Natural killer cell (primary cell): Measurements from ENCODE around the gene DNAJC24. TPM values are rescaled to one million over a fixed set of nuclear protein-coding genes. Genes with fewer than 3 reads are reported as not detected.

Experiments
- ATAC-seq, 3 donors: fragments of 150-1000 bp in 2 of 3; fragments of 200-7000 bp in 1 of 3; cut with Tn5 transposase; 1 replicate in 1 of 3; 2 replicates in 2 of 3; pipeline ENCODE4 v1.10.0; 2021; ENCODE audit warnings: mild to moderate bottlenecking in 2 of 3, moderate library complexity in 2 of 3
- DNase-seq, 2 donors: peaks; one replicate each; pipeline versions ENCODE4 v3.0.0 to v3.0.0-alpha.2; 2013 to 2021; ENCODE audit warnings: mixed read lengths in 1 of 2
- H3K27ac ChIP-seq: one replicate; pipeline ENCODE4 v1.5.1; 2013; ENCODE audit warnings: mild to moderate bottlenecking, low read length
- H3K27me3 ChIP-seq: one replicate; pipeline ENCODE4 v1.6.1; 2013; ENCODE audit warnings: low read length; ENCODE audit not compliant: control insufficient read depth, insufficient read depth
- H3K36me3 ChIP-seq: one replicate; pipeline ENCODE4 v1.6.1; 2013; ENCODE audit warnings: low read length; ENCODE audit not compliant: control insufficient read depth, insufficient read depth
- H3K4me1 ChIP-seq: one replicate; pipeline ENCODE4 v1.6.1; 2013; ENCODE audit warnings: low read length; ENCODE audit not compliant: control insufficient read depth, insufficient read depth
- H3K4me3 ChIP-seq: one replicate; pipeline ENCODE4 v1.5.1; 2013; ENCODE audit warnings: low read length
- H3K9me3 ChIP-seq: one replicate; pipeline ENCODE4 v1.6.1; 2013; ENCODE audit warnings: low read length; ENCODE audit not compliant: control insufficient read depth, insufficient read depth
- H3K27ac Mint-ChIP-seq, 2 donors: one replicate each; pipeline ENCODE4 v1.8.0; 2022; ENCODE audit warnings: mild to moderate bottlenecking in 2 of 2, mixed read lengths in 2 of 2, moderate library complexity in 1 of 2
- H3K27me3 Mint-ChIP-seq, 2 donors: one replicate each; pipeline ENCODE4 v1.8.0; 2022; ENCODE audit warnings: low read depth in 2 of 2, mixed read lengths in 2 of 2
- H3K36me3 Mint-ChIP-seq: one replicate; pipeline ENCODE4 v1.8.0; 2022; ENCODE audit warnings: mixed read lengths
- H3K4me1 Mint-ChIP-seq, 2 donors: one replicate each; pipeline ENCODE4 v1.8.0; 2022; ENCODE audit warnings: mixed read lengths in 2 of 2
- H3K4me3 Mint-ChIP-seq: one replicate; pipeline ENCODE4 v1.8.0; 2022; ENCODE audit warnings: mild to moderate bottlenecking, moderate library complexity, mixed read lengths
- H3K9me3 Mint-ChIP-seq, 2 donors: one replicate each; pipeline ENCODE4 v1.8.0; 2022; ENCODE audit warnings: mixed read lengths in 2 of 2
- WGBS: methylation state at CpG from one replicate; pipeline ENCODE4 v1.1.7; 2013; ENCODE audit warnings: missing lambda C conversion rate; ENCODE audit not compliant: insufficient coverage; 5-methylcytosine and 5-hydroxymethylcytosine counted together
- intact Hi-C: fragments of 100-400 bp; cut with micrococcal nuclease; formaldehyde crosslinking; loops from one replicate; pipeline ENCODE4 v1.14.2; 2022
- total RNA-seq, 4 donors: library from RNA; stranded (reverse); fragments of 120-200 nt in 1 of 4; gene quantifications; one replicate each; pipeline versions ENCODE4 v1.2.3 to v1.2.4, GENCODE V29; 2013 to 2022
- TF ChIP-seq, protein P1 (sequence below): fragments of 200-600 bp; IDR thresholded peaks from one replicate; pipeline ENCODE4 v1.8.0; 2022; ENCODE audit warnings: antibody characterized with exemption

Gene DNAJC24
- total RNA-seq, 3 donors from 2014 or later (not counting 1 experiment from before 2014, with no cell fraction given), result 14.9 to 22.7 (median 18.6) TPM

DNA sequence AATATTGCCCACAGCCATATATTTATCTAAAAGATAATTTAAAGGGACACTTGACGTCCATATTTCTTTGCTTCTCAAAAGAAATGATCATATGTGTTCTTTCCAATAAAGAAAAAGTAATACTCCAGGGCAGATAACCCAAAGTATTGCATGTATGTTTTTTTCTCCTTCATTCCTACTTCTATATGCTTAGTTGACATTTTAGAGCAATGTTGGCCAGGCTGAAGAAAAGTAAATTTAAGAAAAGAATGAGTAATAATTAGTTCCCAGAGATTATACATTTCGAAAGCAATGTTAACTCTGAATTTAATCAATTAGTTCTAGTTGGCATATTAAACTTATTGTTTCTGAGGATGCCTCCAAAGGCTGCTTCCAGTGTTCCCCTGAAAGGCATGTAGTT is 48.2 kb downstream of the DNAJC24 start:
- Mint-ChIP-seq H3K36me3 (no peaks in the 10 kb centered on the region), H3K27me3 (no peaks in the 10 kb centered on the region), H3K27ac (no peak overlapping the region), H3K4me3 (no peak overlapping the region), H3K4me1 (no peaks in the 10 kb centered on the region), H3K9me3 (no peaks in the 10 kb centered on the region)
- no peaks in the 10 kb centered on the region for H3K9me3 ChIP-seq
- DNase-seq (no peak), ATAC-seq (no peak)
- TF ChIP-seq, protein P1, sequence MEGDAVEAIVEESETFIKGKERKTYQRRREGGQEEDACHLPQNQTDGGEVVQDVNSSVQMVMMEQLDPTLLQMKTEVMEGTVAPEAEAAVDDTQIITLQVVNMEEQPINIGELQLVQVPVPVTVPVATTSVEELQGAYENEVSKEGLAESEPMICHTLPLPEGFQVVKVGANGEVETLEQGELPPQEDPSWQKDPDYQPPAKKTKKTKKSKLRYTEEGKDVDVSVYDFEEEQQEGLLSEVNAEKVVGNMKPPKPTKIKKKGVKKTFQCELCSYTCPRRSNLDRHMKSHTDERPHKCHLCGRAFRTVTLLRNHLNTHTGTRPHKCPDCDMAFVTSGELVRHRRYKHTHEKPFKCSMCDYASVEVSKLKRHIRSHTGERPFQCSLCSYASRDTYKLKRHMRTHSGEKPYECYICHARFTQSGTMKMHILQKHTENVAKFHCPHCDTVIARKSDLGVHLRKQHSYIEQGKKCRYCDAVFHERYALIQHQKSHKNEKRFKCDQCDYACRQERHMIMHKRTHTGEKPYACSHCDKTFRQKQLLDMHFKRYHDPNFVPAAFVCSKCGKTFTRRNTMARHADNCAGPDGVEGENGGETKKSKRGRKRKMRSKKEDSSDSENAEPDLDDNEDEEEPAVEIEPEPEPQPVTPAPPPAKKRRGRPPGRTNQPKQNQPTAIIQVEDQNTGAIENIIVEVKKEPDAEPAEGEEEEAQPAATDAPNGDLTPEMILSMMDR, result no peak
- no peak overlapping the region for H3K4me3 ChIP-seq
- 100% methylated on average over 1 of the region's 2 CpGs for WGBS
- no peaks in the 10 kb centered on the region for H3K27me3 ChIP-seq
- no peak overlapping the region for H3K27ac ChIP-seq
- H3K4me1 ChIP-seq, result no peaks in the 10 kb centered on the region
- H3K36me3 ChIP-seq, result peaks cover 12% of the 10 kb centered on the region
- intact Hi-C loops, result no loop called here

DNA sequence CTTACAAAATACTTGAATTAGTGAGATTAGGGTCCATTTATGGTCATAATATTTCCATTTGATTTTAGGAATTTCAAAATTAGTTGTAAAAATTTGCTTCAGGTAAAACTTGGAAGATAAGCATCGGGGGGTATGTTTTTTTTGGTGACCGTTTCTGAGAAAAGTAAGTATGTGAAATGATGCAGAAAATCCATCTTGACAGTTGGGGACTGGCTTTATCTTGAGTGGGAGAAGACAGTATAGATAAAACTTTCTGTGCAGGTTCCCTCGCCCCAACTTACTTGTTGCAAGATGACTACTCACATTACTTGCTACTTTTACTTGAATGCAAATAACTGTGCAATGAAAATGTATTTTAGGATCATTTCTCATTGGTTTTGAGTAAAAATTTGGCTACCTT is 49.5 kb downstream of the DNAJC24 start:
- H3K27ac ChIP-seq, result no peak overlapping the region
- WGBS, result 94% methylated on average over 3 of the region's 3 CpGs
- DNase-seq, result no peak
- H3K9me3 Mint-ChIP-seq, result no peaks in the 10 kb centered on the region
- H3K4me3 Mint-ChIP-seq, result no peak overlapping the region
- H3K4me1 ChIP-seq, result no peaks in the 10 kb centered on the region
- H3K27me3 ChIP-seq, result no peaks in the 10 kb centered on the region
- no peak overlapping the region for H3K27ac Mint-ChIP-seq
- H3K4me3 ChIP-seq, result no peak overlapping the region
- H3K9me3 ChIP-seq, result no peaks in the 10 kb centered on the region
- intact Hi-C loops, result no loop called here
- H3K27me3 Mint-ChIP-seq, result no peaks in the 10 kb centered on the region
- H3K36me3 ChIP-seq, result peaks cover 12% of the 10 kb centered on the region
- TF ChIP-seq, protein P1, result no peak
- no peaks in the 10 kb centered on the region for H3K4me1 Mint-ChIP-seq
- no peak for ATAC-seq
- H3K36me3 Mint-ChIP-seq, result no peaks in the 10 kb centered on the region

DNA sequence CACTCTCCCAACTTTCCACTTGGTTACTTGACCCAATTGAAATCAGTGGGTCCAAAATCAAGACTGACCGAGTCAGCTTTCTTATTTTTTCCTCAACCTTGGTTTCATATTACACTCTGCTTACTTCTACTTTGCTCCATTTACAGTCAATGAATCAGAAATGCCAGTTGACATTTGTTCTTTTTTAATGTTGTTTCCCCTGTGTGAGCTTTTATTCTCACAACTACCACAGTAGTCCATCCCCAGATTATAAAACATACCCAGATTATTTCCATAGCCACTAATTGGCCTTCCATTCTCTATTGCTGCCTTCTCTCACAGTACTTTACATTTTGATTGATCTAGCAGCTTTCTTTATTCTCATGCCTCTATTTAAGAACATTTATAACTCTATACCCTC is 50.0 kb downstream of the DNAJC24 start:
- ATAC-seq, result no peak
- Mint-ChIP-seq H3K27me3 (no peaks in the 10 kb centered on the region), H3K4me3 (no peak overlapping the region), H3K36me3 (no peaks in the 10 kb centered on the region), H3K27ac (no peak overlapping the region), H3K4me1 (no peaks in the 10 kb centered on the region), H3K9me3 (no peaks in the 10 kb centered on the region)
- H3K36me3 ChIP-seq, result peaks cover 12% of the 10 kb centered on the region
- DNase-seq, result no peak
- H3K4me1 ChIP-seq, result no peaks in the 10 kb centered on the region
- intact Hi-C loops, result no loop called here
- H3K27me3 ChIP-seq, result no peaks in the 10 kb centered on the region
- no peak overlapping the region for H3K27ac ChIP-seq
- TF ChIP-seq, protein P1, result no peak
- H3K9me3 ChIP-seq, result no peaks in the 10 kb centered on the region
- H3K4me3 ChIP-seq, result no peak overlapping the region
- 96% methylated on average over 1 of the region's 1 CpG for WGBS

DNA sequence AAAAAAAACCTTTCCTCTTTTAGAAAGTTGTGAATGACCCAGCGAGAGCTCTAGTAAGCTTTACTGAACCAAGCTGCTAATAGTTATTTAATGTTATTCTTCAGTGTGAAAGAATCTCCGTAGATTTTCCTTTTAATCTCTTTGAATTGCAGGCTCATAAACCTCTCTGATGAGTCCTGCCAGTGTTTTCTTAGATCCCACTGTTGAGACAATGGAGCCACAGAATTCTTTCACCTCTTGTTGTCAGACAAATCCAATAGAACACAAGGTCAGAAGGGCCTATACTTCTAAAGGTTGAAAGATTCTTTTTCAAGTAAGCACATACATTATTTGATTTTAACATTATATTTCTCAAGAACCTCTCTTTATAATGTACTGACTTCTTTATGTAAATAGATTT is 52.2 kb downstream of the DNAJC24 start:
- 97% methylated on average over 2 of the region's 2 CpGs for WGBS
- Mint-ChIP-seq H3K4me1 (no peaks in the 10 kb centered on the region), H3K27me3 (no peaks in the 10 kb centered on the region), H3K36me3 (no peaks in the 10 kb centered on the region), H3K9me3 (no peaks in the 10 kb centered on the region), H3K27ac (no peak overlapping the region), H3K4me3 (no peak overlapping the region)
- Histone ChIP-seq H3K9me3 (no peaks in the 10 kb centered on the region), H3K36me3 (peaks cover 2% of the 10 kb centered on the region), H3K4me3 (no peak overlapping the region), H3K27me3 (no peaks in the 10 kb centered on the region), H3K4me1 (no peaks in the 10 kb centered on the region), H3K27ac (no peak overlapping the region)
- DNase-seq, result no peak
- intact Hi-C loops, result no loop called here
- TF ChIP-seq, protein P1, result no peak
- ATAC-seq, result no peak
